Gastroesophageal sphincter (tissue), 3 donors: ENCODE measurements around the gene GXYLT2.

Experiments used
- CTCF ChIP-seq, 4 experiments: fragments of 200-600 bp in 2 of 4; fragments of 450-650 bp in 2 of 4; sonication (generic) in 1 of 4; IDR thresholded peaks; one replicate each; pipeline ENCODE4 v1.5.1; 2017 to 2019; ENCODE audit warnings: antibody characterized with exemption in 4 of 4, mild to moderate bottlenecking in 2 of 4, moderate library complexity in 2 of 4
- EP300 ChIP-seq: sonication (generic); formaldehyde crosslinking; IDR thresholded peaks from one replicate; pipeline ENCODE4 v1.6.1; 2017; ENCODE audit warnings: antibody characterized with exemption, mild to moderate bottlenecking
- POLR2A ChIP-seq, 2 donors: fragments of 450-650 bp; IDR thresholded peaks; one replicate each; pipeline ENCODE4 v1.6.1; 2017; ENCODE audit warnings: antibody characterized with exemption in 2 of 2, mild to moderate bottlenecking in 2 of 2, moderate library complexity in 1 of 2
- POLR2AphosphoS5 ChIP-seq: sonication (generic); formaldehyde crosslinking; IDR thresholded peaks from one replicate; pipeline ENCODE4 v1.6.1; 2017; ENCODE audit warnings: antibody characterized with exemption

- no peak for TF ChIP-seq CTCF (IDR thresholded peaks at IDR 0.05)
- no peak for TF ChIP-seq POLR2A (IDR thresholded peaks at IDR 0.05)
- TF ChIP-seq EP300 = no peak
- TF ChIP-seq POLR2AphosphoS5 = no peak
These were observed 112.1 kb downstream of the GXYLT2 start for GRCh38 chr3:72999951-73000350.
